GM12875 (cell line): ENCODE data around the gene TOR1AIP2.
"Not testable (repeated sequence)": the region's sequence is repeated elsewhere in the genome, so short reads cannot be mapped to it uniquely, and the experiment has no call there.

Source experiments
- H3K4me3 ChIP-seq: one replicate; pipeline ENCODE4 v1.5.1; 2011; ENCODE audit warnings: low read depth, low read length, control low read depth
- CTCF ChIP-seq: IDR thresholded peaks from 2 replicates; pipeline ENCODE4 v1.5.1; 2011; ENCODE audit warnings: low read depth, mild to moderate bottlenecking, control low read depth, inconsistent platforms, low read length, moderate library complexity, borderline replicate concordance; ENCODE audit not compliant: insufficient read depth

TOR1AIP2 gene

GRCh38 chr1:179840107-179840506, 37.5 kb downstream of the TOR1AIP2 start:
- no peak for TF ChIP-seq CTCF
- no peak overlapping the region for H3K4me3 ChIP-seq

- H3K4me3 ChIP-seq = not testable (repeated sequence)
Observed at GRCh38 chr1:179836686-179837445, 40.7 kb downstream of the TOR1AIP2 start.

GRCh38 chr1:179831852-179832699, 45.5 kb downstream of the TOR1AIP2 start:
- TF ChIP-seq CTCF = no peak
- H3K4me3 ChIP-seq = no peak overlapping the region

- H3K4me3 ChIP-seq = no peak overlapping the region
- no peak for TF ChIP-seq CTCF
Observed at GRCh38 chr1:179831225-179831624, 46.4 kb downstream of the TOR1AIP2 start.

- no peak for TF ChIP-seq CTCF
- H3K4me3 ChIP-seq = no peak overlapping the region
Observed at GRCh38 chr1:179828554-179829110, 49.0 kb downstream of the TOR1AIP2 start.

GRCh38 chr1:179826626-179827280, 50.9 kb downstream of the TOR1AIP2 start:
- no peak overlapping the region for H3K4me3 ChIP-seq
- no peak for TF ChIP-seq CTCF

GRCh38 chr1:179825798-179826460, 51.7 kb downstream of the TOR1AIP2 start:
- H3K4me3 ChIP-seq = no peak overlapping the region
- TF ChIP-seq CTCF = no peak
